Measurements from ENCODE around the gene PLXNA3.

Gene PLXNA3

DNA sequence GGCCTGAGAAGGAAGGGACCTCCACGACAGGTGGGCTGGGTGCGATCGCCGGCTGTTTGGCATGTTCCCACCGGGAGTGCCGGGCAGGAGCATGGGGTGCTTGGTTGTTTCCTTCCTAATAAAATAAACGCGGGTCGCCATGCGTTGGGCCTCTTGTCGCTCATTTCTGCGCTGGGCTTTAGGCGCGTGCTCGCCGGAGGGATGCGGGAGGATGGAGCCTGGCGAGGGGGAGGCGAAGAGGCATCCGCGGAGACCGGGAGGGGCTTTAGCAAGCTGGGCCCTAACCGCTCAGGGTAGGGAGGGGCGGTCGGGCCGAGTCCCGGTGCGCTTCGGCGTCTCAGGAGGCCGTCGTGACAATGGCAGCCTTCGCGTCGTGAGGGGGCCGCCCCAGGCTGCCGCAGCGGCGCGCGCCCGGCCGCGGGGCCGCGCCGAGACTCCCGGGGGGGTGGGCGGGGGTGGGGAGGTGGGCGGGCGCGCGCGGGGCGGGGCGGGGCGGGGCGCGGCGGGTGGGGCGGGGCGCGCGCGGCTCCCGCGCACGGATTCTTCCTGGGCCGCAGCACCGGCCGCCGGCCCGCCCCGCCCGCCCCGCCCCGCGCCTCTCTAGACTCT is 21.6 kb upstream of the PLXNA3 start:
- DNase-seq = peak; percentile 55 to 65

DNA sequence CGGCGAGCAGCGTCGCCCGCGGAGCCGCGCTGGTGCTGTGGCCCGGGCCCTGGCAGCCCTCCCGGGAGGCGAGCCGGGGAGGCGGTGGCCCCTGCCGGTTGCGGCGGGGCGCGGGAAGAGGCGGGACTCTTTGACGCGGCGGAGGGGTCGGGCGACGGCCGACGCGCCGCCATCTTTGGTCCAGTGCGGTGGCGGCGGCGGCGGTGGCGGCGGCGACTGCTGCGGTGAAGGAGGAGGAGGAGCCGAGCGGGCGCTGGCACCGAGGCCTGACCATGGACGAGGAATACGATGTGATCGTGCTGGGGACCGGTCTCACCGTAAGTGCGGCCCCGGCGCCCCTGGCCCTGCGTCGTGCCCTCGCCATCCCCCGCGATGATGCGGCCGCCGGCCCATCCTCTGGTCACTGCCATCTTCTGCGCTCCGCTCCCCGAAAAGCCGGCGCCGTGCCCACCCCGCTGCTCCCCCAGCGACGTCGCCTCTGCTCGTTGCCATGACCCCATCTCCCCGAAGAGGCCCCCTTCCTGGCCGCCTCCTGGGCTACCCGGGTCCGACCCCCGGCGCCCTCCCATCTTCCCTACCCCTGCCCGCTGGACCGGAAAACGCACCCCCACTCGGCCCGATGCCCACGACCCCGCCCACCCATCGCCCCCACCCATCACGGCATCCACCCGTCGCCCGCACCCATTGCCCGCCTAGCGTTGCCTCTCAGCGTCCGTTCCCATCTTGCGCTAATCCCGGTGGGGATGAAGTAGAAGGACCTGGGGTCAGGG is 20.9 kb upstream of the PLXNA3 start, which contains the start of gene GDI1:
Gene GDI1, plus strand, starts transcription at position 172 of the 770 bp plus-strand sequence. Its CDS starts 101 bp downstream, at position 273.
- peak; percentile 64 to 69 for DNase-seq

DNA sequence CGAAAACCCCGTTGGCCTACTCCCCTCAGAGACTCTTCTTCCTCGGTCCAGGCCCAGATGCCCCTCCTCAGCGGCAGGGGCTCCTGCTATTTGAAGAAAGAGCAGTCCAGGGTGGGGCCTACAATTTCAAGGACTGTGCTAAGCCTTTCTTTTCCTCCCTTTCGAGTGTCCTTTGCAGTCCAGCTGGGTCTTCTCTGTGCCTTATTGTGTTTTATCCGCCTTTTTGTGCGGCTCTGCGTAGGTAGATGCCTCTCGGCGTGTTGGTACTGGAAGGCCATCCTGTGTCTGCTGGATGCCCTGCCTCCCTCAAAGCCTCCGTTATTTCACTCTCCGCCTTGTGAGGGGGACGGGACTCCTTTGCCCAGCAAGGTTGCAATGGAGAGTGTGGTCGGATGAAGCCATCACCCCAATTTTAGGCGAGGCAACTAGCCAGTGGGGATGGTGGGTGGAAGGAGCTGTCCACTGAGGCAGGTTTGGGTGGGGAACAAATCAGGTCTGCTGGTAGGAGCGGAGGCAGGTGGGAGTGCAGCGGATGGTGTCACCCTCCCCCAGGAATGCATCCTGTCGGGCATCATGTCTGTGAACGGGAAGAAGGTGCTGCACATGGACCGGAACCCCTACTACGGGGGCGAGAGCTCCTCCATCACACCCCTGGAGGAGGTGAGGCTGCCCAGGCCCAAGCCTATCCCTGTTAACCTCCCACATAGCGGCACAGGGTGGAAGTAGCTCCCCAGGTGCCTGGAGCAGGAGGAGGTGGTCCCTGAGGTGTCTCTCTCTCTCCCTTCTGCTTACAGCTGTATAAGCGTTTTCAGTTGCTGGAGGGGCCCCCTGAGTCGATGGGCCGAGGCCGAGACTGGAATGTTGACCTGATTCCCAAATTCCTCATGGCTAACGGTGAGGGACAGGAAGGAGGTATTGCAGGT is 19.8 kb upstream of the PLXNA3 start:
- DNase-seq = no peak

DNA sequence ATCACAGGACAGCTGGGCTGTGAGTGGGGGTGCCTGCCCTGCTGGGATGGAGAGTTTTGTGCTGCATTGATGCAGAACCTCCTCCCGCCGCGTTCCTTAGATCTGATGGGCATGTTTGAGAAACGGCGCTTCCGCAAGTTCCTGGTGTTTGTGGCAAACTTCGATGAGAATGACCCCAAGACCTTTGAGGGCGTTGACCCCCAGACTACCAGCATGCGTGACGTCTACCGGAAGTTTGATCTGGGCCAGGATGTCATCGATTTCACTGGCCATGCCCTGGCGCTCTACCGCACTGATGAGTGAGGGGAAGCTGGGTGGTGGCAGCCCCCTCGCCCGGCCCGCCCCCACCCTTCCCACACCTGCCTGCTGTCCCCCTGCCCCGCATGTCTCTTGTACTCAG is 18.2 kb upstream of the PLXNA3 start:
- no peak for DNase-seq

DNA sequence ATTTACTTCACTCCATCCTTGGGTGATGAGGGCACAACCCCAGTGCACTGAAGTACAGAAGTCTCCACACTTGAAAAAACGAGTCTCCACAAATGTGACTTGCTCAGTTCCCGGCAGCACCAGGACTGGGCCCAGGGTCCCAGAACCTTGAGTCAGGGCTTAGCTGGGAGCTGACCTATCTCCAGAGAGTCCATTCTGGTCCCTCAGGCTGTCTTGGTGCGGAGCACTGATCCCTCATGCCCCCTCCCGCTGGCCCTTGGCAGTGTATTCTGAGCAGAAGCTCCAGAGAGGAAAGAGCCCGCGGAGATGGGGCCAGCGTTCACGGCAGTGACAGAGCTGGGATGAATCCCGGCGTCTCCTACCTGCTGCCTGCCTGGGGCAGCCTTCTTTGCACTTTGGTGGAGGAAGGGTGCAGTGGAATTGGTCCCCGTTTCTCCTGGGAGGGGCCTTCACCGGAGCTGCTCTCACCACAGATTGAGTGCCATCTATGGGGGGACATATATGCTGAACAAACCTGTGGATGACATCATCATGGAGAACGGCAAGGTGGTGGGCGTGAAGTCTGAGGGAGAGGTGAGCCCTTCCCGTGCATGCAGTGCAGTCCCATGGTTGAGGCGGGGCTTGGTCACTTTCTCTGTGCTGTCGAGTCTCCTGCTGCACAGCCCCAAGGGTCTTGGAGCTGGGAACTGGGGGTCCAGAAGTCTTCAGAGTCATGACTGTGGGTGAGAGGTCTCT is 17.3 kb upstream of the PLXNA3 start:
- DNase-seq = no peak

DNA sequence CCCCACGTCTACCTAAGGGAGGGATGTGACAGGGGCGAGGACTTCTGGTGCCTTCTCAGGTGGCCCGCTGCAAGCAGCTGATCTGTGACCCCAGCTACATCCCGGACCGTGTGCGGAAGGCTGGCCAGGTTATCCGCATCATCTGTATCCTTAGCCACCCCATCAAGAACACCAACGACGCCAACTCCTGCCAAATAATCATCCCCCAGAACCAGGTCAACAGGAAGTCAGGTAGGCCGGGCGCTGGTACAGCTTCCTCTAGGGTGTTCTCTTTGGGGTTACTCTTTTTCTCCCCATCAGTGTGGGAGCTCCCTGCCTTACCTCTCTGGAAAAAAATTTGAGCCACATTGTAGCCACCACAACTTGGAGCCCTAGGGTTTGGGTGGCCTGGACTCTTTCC is 16.5 kb upstream of the PLXNA3 start:
- DNase-seq = no peak

DNA sequence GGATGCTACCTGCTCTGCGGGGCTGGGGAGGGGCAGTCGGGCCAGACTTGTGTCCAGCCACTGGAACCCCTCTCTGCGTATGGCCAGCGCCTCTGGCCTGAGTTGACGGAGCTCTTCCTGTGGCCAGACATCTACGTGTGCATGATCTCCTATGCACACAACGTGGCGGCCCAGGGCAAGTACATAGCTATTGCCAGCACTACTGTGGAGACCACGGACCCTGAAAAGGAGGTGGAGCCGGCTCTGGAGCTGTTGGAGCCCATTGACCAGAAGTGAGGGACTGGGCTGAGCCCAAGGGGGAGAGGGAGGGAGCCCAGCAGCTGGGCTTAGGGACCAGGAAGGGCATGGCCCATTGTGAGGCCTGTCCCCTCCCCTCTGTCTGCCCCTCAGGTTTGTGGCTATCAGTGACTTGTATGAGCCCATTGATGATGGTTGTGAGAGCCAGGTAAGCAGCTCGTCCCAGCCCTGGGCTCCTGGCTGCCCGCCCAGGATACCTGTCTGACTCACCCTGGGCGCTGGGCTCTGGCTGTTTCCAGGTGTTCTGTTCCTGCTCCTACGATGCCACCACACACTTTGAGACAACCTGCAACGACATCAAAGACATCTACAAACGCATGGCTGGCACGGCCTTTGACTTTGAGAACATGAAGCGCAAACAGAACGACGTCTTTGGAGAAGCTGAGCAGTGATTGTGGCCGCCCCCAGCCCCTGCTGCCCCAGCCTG is 15.9 kb upstream of the PLXNA3 start:
- no peak for DNase-seq

DNA sequence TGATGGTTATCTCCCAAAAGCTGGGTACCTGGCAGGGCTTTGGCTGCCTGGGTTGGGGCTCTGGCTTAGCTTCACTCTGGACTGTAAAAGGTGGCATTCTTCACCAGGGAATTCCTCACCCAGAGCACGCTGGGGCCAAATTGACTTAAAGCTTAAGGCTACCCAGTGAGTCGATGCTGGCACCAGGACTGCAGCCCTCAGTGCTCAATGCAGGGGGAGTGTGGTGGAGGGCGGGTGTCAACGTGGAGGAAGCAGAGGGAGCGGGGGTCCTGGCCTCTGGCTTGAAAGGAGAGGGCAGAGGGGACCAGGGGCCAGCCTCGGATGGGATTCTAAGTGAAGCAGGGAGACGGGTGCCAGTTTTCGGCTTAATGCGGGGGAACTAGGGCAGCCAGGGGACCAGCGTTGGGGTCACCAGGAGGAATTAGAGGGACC is 14.6 kb upstream of the PLXNA3 start:
- no peak for DNase-seq

DNA sequence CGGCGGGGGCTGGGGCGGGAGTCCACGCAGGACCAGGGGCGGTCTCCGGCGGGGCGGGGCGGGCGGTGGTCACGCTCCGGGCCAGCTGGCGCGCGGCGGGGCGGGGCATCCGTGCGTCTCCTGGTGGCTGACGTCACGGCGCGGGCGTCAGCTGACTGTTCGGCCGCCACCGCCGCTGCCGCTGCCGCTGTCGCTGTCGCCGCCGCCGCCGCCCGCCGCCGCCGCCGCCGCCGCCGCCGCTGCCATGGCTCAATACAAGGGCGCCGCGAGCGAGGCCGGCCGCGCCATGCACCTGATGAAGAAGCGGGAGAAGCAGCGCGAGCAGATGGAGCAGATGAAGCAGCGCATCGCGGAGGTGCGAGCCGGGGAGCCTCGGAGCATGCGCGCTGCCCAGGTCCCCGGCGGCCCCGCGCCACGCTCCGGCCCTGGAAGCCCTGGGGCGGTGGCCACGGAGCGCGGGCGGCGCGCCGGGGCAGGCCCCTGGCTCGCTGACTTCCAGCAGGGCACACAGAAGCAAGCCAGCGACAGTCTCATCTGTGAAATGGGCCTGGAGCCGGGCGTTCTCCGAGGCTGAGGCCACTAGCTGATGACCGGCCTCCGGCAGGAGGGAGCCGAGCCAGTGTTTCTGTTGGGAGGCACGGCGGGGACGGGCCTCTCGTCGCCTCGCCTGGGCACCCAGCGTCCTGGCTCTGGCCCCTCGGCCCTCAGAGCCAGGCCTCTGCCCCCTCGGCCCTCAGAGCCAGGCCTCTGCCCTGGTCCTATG is 13.9 kb upstream of the PLXNA3 start, which contains the start of gene FAM50A:
Gene FAM50A, plus strand, starts transcription at position 150 of the 763 bp plus-strand sequence. Its CDS starts 95 bp downstream, at position 245.
- peak; percentile 74 to 82 for DNase-seq

DNA sequence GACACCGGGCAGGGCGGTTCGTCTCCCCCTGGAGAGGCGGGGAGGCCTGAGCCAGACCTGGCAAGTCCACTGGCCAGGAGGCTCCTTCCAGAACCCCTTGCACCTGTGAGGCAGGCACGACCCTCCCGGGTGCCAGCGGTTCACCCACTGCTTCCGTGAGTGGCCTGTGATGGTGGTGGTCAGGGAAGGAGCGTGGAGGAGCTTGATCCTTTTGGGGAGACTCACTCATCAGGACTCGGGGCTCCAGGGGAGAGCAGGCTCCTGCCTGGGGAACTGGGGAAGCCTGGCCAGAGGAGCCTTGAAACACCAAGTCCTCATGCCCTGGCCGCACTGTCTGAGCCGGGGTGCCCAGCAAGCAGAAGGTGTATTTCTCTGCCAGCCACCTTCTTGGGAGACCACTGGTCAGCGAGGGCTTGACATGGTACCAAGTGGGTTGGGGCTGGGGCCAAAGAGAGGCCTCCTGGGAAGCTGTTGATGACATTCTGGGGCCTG is 13.3 kb upstream of the PLXNA3 start:
- no peak for DNase-seq

DNA sequence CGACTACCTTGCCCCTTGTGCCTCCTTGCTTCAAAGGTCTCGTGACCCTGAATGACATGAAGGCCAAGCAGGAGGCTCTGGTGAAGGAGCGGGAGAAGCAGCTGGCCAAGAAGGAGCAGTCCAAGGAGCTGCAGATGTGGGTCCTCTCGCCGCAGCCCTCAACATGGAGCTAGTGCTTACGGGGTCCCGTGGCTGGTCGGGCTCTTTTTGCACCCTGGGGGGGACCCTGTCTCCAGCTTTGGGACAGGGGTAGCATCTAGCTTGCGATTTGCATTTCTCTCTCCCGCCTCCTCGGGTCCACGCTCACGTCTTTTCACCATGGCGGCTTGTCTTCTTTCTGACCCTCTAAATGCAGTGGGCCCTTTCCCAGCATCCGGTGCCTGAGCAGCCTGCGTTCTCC is 12.3 kb upstream of the PLXNA3 start:
- DNase-seq = no peak

DNA sequence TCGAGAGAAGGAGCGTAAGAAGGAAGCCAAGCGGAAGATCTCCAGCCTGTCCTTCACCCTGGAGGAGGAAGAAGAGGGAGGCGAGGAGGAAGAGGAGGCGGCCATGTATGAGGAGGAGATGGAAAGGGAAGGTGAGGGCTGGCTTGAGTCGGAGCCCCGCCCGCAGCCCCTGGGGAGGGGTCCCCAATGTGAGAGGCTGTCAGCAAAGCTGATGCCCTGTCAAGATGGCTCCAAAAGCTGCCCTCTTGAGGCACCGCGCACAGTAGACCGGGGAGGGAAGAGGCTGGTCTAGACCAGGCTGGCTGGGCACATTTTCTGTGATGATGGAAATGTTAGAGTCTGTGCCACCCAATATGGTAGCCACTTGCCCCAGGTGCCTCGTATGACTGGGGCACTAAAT is 11.7 kb upstream of the PLXNA3 start:
- no peak for DNase-seq

DNA sequence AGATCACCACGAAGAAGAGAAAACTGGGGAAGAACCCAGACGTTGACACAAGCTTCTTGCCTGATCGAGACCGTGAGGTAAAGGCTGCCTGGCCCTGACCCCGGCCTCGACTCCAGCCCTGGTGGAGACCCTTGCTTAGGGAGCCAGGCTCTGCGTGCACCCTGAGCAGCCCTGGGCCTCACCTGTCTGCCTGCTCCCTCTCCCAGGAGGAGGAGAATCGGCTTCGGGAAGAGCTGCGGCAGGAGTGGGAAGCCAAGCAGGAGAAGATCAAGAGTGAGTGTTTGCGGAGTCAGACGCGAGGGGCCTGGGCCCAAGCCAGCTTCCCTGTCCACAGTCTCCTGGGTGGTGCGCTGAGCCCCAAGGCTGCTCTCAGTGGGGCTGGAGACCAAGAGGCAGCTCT is 9.6 kb upstream of the PLXNA3 start:
- no peak for DNase-seq

DNA sequence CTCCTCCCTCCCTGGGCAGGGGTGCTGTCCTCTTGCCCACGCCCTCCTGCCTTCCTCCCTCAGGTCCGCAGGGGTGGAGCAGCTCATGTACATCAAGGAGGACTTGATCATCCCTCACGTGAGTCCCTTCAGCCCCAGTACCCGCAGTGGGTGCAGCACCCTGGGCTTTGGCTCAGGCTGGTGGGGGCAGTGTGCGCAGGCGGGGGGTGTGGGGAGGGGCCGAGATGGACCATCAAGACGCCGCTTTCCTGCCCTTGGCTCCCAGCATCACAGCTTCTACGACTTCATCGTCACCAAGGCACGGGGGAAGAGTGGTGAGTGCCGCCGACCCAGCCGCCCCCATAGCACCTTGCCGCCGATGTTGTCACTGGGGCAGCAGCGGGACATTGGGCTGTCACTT is 8.5 kb upstream of the PLXNA3 start:
- no peak for DNase-seq

DNA sequence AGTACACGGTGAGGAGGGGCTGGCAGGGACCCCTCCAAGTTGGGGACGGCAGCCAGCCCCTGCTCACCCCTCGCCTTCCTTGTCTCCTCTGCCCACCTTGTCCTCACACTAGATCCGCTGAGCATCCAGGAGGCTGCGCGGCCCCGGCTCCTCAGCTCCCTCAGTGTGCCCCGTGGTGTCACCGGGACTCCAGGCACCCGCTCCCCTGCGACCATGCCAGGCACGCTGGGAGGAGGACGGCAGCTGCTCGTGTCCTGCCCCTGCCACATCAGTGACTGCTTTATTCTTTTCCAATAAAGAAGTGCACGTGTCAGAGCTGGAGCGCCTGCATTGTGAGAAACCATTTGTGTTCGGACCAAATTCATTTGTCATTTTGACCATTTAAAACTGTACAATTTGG is 7.8 kb upstream of the PLXNA3 start:
- no peak for DNase-seq

DNA sequence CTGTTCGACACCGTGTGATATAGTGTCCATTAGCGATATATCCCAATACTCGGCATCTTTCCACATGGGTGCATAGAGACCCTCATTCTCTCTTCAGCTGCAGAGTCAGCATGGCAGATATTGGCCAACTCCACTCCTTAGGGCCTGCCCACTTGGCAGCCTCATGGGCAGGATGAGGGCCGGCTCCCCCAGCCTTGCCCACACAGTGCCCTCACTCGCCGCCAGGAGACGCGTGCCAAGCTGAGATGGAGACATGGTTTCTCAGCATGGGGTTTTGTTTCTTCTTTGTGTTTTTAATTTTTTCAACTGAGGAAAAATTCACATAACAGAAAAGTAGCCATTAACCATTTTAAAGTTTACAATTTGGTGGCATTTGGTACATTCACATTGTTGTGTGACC is 5.3 kb upstream of the PLXNA3 start:
- DNase-seq = no peak

DNA sequence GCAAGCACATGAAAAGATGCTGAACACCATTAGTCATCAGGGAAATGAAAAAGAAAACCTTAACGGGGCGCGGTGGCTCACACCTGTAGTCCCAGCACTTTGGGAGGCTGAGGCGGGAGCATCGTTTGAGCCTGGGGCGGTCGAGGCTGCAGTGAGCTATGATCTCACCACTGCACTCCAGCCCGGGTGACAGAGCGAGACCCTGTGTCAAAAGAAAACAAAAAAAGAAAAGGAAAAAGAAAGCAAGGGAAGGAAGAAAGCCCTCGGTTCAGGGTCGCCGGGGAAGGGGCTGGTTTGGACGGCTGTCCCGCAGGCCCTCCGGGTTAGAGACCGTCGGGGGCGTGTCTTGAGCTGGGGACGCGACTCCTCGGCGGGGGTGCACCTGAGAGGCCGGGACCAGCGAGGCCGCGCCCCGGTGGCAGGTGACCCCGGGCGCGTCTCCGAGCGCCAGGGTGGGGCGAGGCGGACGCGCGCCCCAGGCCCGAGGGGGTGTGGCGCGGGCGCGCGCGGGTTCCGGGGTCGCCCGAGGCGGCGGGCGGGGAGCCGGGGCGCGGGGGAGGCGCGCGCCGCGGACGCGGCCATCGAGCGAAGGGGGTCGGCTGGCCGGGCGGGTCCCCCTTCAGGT is 478 bp upstream of the PLXNA3 start:
- DNase-seq = peak; percentile 54 to 72

DNA sequence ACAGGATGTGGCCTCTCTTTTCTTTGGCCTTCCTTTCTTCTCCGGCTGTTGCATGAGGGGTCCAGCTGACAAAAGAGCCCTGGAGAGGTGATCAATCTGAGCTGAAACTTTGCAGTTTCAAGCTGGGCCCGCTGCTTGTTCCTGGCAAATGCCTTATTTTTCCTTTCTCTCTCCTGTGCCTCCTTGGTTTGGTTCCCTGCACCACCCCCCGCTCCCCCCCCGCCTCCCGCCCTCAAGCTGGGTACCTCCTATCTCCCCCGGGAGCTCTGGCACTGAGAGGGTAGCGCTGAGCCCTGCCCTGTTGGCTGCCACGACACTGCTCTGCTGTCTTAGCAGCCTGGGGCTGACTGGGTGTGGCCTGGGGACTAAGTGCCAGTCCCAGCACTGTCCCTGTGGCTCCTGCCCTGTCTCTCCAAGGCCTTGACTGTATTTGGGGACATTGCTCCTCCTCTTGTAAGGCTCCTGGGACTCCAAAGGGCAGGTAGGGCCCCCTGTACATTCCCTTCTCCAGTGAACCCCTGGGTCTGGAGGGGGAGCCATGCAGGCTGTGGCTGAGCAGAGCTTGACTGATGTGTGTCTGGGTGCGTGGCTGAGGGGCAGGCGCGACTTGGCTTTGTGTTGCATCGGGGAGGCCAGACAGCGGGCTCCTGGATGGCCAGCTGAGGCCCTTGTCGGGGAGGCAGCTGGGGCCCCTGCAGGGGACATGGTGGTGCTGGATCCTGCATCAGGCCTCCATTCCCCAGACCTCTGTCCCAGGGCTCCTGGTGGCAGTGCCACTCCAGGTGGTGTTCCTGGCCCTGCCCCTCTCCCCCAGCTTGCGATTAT is 1.1 kb downstream of the PLXNA3 start:
- DNase-seq = peak; percentile 38 to 39

DNA sequence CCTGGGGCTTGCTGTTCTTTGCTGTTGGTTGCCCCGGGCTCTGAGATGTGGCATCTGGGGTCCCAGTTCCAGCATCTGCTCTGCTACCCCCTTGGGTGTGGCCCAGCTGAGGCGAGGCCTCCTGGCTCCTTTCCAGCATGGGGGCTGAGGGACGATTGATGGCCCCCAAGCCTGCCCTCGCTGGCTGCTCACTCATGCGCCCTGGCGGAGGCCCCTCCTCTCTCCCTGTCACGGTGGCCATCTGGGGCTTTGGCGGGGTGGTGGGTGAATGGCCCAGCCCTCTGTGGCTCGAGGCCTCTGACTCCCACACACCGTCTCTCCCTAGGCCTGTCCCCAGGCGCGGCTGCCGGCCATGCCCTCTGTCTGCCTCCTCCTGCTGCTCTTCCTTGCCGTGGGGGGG is 1.8 kb downstream of the PLXNA3 start:
- no peak for DNase-seq

DNA sequence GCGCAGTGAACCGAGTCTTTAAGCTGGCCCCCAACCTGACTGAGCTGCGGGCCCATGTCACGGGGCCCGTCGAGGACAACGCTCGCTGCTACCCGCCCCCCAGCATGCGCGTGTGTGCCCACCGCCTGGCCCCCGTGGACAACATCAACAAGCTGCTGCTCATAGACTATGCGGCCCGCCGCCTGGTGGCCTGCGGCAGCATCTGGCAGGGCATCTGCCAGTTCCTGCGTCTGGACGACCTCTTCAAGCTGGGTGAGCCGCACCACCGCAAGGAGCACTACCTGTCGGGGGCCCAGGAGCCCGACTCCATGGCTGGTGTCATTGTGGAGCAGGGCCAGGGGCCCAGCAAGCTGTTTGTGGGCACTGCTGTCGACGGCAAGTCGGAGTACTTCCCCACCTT is 2.2 kb downstream of the PLXNA3 start:
- no peak for DNase-seq

All from activated T-cell treated with anti-CD3 and anti-CD28 coated beads, Interleukin-2, amount 50 U/mL, for 48 hours (primary cell).